GM19324 (cell line): ENCODE results near the gene COL8A1.

ENCODE experiments used
- ATAC-seq: cut with Tn5 transposase; IDR thresholded peaks from one replicate; pipeline ENCODE4 v1.9.1; 2021; ENCODE audit warnings: mild to moderate bottlenecking, moderate library complexity; ENCODE audit not compliant: unreplicated experiment, low FRiP score

Gene COL8A1

GRCh38 chr3:99637368-99638111 is 854 bp upstream of the COL8A1 start:
- no peak for ATAC-seq

- ATAC-seq, result no peak
Observed at GRCh38 chr3:99639579-99639978, 1.2 kb downstream of the COL8A1 start.

GRCh38 chr3:99640214-99640851 is 1.9 kb downstream of the COL8A1 start:
- ATAC-seq, result no peak

- ATAC-seq, result no peak
Observed at GRCh38 chr3:99641480-99641879, 3.1 kb downstream of the COL8A1 start.

- ATAC-seq, result no peak
Observed at GRCh38 chr3:99641982-99642381, 3.6 kb downstream of the COL8A1 start.

- no peak for ATAC-seq
Observed at GRCh38 chr3:99644017-99644416, 5.6 kb downstream of the COL8A1 start.

- ATAC-seq, result no peak
Observed at GRCh38 chr3:99644746-99645145, 6.4 kb downstream of the COL8A1 start.

- ATAC-seq, result no peak
Observed at GRCh38 chr3:99645277-99646106, 7.1 kb downstream of the COL8A1 start.

GRCh38 chr3:99646107-99646435 is 7.7 kb downstream of the COL8A1 start:
- ATAC-seq, result no peak

- ATAC-seq, result no peak
Observed at GRCh38 chr3:99647081-99647480, 8.7 kb downstream of the COL8A1 start.

- ATAC-seq, result no peak
Observed at GRCh38 chr3:99648101-99648500, 9.7 kb downstream of the COL8A1 start.

GRCh38 chr3:99648516-99648915 is 10.1 kb downstream of the COL8A1 start:
- no peak for ATAC-seq

GRCh38 chr3:99651531-99651930 is 13.1 kb downstream of the COL8A1 start:
- no peak for ATAC-seq

GRCh38 chr3:99656624-99657023 is 18.2 kb downstream of the COL8A1 start:
- no peak for ATAC-seq

GRCh38 chr3:99658274-99658673 is 19.9 kb downstream of the COL8A1 start:
- no peak for ATAC-seq

GRCh38 chr3:99659032-99659431 is 20.6 kb downstream of the COL8A1 start:
- ATAC-seq, result no peak

- ATAC-seq, result no peak
Observed at GRCh38 chr3:99659951-99660350, 21.6 kb downstream of the COL8A1 start.

- ATAC-seq, result no peak
Observed at GRCh38 chr3:99662838-99663570, 24.6 kb downstream of the COL8A1 start.

- ATAC-seq, result no peak
Observed at GRCh38 chr3:99663977-99664376, 25.6 kb downstream of the COL8A1 start.

GRCh38 chr3:99665017-99665416 is 26.6 kb downstream of the COL8A1 start:
- ATAC-seq, result no peak

GRCh38 chr3:99666201-99666600 is 27.8 kb downstream of the COL8A1 start:
- ATAC-seq, result no peak
